RWPE1 (cell line): Measurements from ENCODE around the gene PAK5.

Experiments
- CTCF ChIA-PET: fragments of 350-600 bp; sonication (Branson Sonifier 250); formaldehyde crosslinking; extraction: SDS; loops from one replicate; lab custom pipeline; 2021; lab: Yijun Ruan, JAX
- POLR2A ChIA-PET: fragments of 400-600 bp; formaldehyde crosslinking; extraction: SDS; loops from one replicate; lab custom pipeline; 2020; ENCODE audit warnings: antibody characterized with exemption; ENCODE audit not compliant: low non-redundant PET; lab: Yijun Ruan, JAX
- DNase-seq: peaks from one replicate; pipeline ENCODE4 v3.0.0; 2012; ENCODE audit warnings: low spot score
- H3K27ac ChIP-seq: fragments of 450-650 bp; 2 replicates; pipeline ENCODE4 v1.5.1; 2017
- CTCF ChIP-seq: fragments of 450-650 bp; conservative IDR thresholded peaks from 2 replicates; pipeline ENCODE4 v1.5.1; 2017; ENCODE audit warnings: low read depth, mild to moderate bottlenecking

PAK5 gene

GRCh38 chr20:9807136-9807535, 31.7 kb downstream of the PAK5 start:
- TF ChIP-seq CTCF, result no peak
- CTCF ChIA-PET, result no interaction called here
- POLR2A ChIA-PET, result no interaction called here
- H3K27ac ChIP-seq, result no peak overlapping the region
- no peak for DNase-seq

- no peak for TF ChIP-seq CTCF
- POLR2A ChIA-PET, result no interaction called here
- no peak overlapping the region for H3K27ac ChIP-seq
- no peak for DNase-seq
- CTCF ChIA-PET, result interaction anchor here (0.9 kb wide), 1 partner anchor 394 kb away, joined by 3 read pairs; no protein-coding TSS in a partner anchor
Observed at GRCh38 chr20:9800421-9800820, 38.5 kb downstream of the PAK5 start.

- CTCF ChIA-PET, result no interaction called here
- DNase-seq, result no peak
- POLR2A ChIA-PET, result no interaction called here
- no peak overlapping the region for H3K27ac ChIP-seq
- no peak for TF ChIP-seq CTCF
Observed at GRCh38 chr20:9794831-9795230, 44.0 kb downstream of the PAK5 start.

- no peak overlapping the region for H3K27ac ChIP-seq
- ChIA-PET POLR2A (no interaction called here), CTCF (no interaction called here)
- no peak for TF ChIP-seq CTCF
- no peak for DNase-seq
Observed at GRCh38 chr20:9792674-9793073, 46.2 kb downstream of the PAK5 start.

GRCh38 chr20:9789131-9789530, 49.7 kb downstream of the PAK5 start:
- DNase-seq, result no peak
- POLR2A ChIA-PET, result no interaction called here
- no peak for TF ChIP-seq CTCF
- no peak overlapping the region for H3K27ac ChIP-seq
- CTCF ChIA-PET, result interaction anchor here (0.6 kb wide), 1 partner anchor 513 kb away, joined by 3 read pairs; no protein-coding TSS in a partner anchor

- ChIA-PET POLR2A (no interaction called here), CTCF (no interaction called here)
- no peak overlapping the region for H3K27ac ChIP-seq
- no peak for TF ChIP-seq CTCF
- no peak for DNase-seq
Observed at GRCh38 chr20:9775176-9775575, 63.7 kb downstream of the PAK5 start.
